KBM-7 (cell line): ENCODE results near the gene DPY19L1.
"Not testable (repeated sequence)": the region's sequence is repeated elsewhere in the genome, so short reads cannot be mapped to it uniquely, and the experiment has no call there.

Experiments
- DNase-seq: peaks from one replicate; pipeline ENCODE4 v3.0.0-alpha.2; 2015
- in situ Hi-C: fragments of 300-500 bp; cut with MboI; formaldehyde crosslinking; loops from 2 replicates; pipeline ENCODE4 v1.14.3; 2020; ENCODE audit warnings: low sequenced_read_pairs, low pct_unique_long_range_greater_than_20kb, mixed read lengths

Gene DPY19L1

GRCh38 chr7:34883855-34884254 lies 153.4 kb downstream of the DPY19L1 start:
- DNase-seq, in situ Hi-C loops: not testable (repeated sequence)

- no peak for DNase-seq
- in situ Hi-C loops, result no loop called here
Observed at GRCh38 chr7:34879871-34880270, 157.4 kb downstream of the DPY19L1 start.

- in situ Hi-C loops, result not testable (repeated sequence)
Observed at GRCh38 chr7:34878944-34879735, 158.1 kb downstream of the DPY19L1 start.

More at GRCh38 chr7:34878944-34879735, 158.1 kb downstream of the DPY19L1 start:
- DNase-seq, result not testable (repeated sequence)
